ENCODE measurements around the gene STK25.

DNA sequence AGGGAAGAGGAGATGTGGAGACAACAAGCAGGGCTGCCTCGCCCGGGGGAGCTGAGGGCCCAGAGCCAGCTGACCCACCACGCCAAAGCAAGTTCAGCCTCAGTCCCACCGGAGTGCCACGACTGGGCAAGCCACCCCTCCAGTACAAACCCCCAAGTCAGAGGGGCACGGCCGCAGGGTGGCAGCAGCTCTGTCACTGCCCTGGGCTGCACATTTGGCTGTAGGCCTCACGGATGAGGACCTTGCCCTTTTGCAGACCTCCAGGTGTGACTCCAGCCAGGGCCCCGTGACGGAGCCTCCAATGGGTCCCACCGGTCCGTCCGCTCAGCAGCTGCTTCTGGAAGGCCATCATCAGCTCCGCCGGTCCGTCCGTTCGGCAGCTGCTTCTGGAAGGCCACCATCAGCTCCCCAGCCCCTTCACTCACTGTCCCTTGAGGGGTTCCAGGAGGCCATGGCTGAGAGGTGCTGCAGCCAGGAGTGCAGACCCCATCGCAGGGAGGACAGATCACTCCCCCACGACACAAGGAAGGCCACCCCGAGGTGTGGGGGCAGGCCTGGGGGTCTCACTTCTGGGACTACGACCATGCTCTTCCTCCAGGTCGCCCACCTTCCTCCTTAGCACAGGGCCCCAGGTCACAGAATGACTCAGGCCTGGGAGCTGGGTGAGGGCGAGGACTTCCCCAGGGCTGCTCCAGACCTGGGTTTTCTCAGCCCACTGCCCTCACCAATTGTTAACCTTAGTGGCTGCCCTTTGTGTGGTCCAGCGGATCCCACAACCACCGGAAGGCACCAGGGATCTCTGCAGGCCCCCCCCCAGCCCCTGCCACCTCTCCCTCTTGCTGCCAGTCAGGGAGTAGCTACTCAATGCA, 24.6 kb upstream of the STK25 start:
- TF ChIP-seq, protein P1, sequence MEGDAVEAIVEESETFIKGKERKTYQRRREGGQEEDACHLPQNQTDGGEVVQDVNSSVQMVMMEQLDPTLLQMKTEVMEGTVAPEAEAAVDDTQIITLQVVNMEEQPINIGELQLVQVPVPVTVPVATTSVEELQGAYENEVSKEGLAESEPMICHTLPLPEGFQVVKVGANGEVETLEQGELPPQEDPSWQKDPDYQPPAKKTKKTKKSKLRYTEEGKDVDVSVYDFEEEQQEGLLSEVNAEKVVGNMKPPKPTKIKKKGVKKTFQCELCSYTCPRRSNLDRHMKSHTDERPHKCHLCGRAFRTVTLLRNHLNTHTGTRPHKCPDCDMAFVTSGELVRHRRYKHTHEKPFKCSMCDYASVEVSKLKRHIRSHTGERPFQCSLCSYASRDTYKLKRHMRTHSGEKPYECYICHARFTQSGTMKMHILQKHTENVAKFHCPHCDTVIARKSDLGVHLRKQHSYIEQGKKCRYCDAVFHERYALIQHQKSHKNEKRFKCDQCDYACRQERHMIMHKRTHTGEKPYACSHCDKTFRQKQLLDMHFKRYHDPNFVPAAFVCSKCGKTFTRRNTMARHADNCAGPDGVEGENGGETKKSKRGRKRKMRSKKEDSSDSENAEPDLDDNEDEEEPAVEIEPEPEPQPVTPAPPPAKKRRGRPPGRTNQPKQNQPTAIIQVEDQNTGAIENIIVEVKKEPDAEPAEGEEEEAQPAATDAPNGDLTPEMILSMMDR (IDR thresholded peaks at IDR 0.05): no peak
- TF ChIP-seq POLR2A (IDR thresholded peaks at IDR 0.05): no peak
- no peak for TF ChIP-seq EP300 (IDR thresholded peaks at IDR 0.05)

Data from ovary (tissue), 3 donors.